Measurements from ENCODE around the gene CCDC54.

CCDC54 gene

GRCh38 chr3:107409365-107409764, 32.1 kb downstream of the CCDC54 start:
- TF ChIP-seq CTCF (IDR thresholded peaks at IDR 0.05; ENCODE audit: control extremely low read depth, extremely low read depth, low read depth, missing control alignments): no peak
- ChIA-PET POLR2A (no interaction called here), CTCF (interaction anchor here (1.1 to 4.3 kb wide), 3 partner anchors 11 to 138 kb away, joined by 3 to 21 read pairs (median 13); no protein-coding TSS in a partner anchor)
- DNase-seq (ENCODE audit: extremely low spot score): no peak

- CTCF ChIA-PET: interaction anchor here (1.1 to 4.3 kb wide), 4 partner anchors 9 to 139 kb away, joined by 3 to 21 read pairs (median 8); no protein-coding TSS in a partner anchor
- TF ChIP-seq CTCF (IDR thresholded peaks at IDR 0.05; ENCODE audit: control extremely low read depth, extremely low read depth, low read depth, missing control alignments): no peak
- no peak for DNase-seq (ENCODE audit: extremely low spot score)
- POLR2A ChIA-PET: no interaction called here
These were observed 33.4 kb downstream of the CCDC54 start for GRCh38 chr3:107410606-107411005.

GRCh38 chr3:107411056-107411455, 33.8 kb downstream of the CCDC54 start:
- POLR2A ChIA-PET: no interaction called here
- no peak for DNase-seq (ENCODE audit: extremely low spot score)
- TF ChIP-seq CTCF (IDR thresholded peaks at IDR 0.05; ENCODE audit: control extremely low read depth, extremely low read depth, low read depth, missing control alignments): no peak
- CTCF ChIA-PET: interaction anchor here (1.4 to 4.3 kb wide), 2 partner anchors 9 to 10 kb away, joined by 3 to 21 read pairs; no protein-coding TSS in a partner anchor

GRCh38 chr3:107411779-107412178, 34.5 kb downstream of the CCDC54 start:
- no peak for TF ChIP-seq CTCF (IDR thresholded peaks at IDR 0.05; ENCODE audit: control extremely low read depth, extremely low read depth, low read depth, missing control alignments)
- CTCF ChIA-PET: interaction anchor here (1.2 to 1.6 kb wide), 2 partner anchors 9 to 175 kb away, joined by 5 to 8 read pairs; no protein-coding TSS in a partner anchor
- no peak for DNase-seq (ENCODE audit: extremely low spot score)
- POLR2A ChIA-PET: no interaction called here

GRCh38 chr3:107412376-107412775, 35.1 kb downstream of the CCDC54 start:
- POLR2A ChIA-PET: no interaction called here
- TF ChIP-seq CTCF (IDR thresholded peaks at IDR 0.05; ENCODE audit: control extremely low read depth, extremely low read depth, low read depth, missing control alignments): no peak
- CTCF ChIA-PET: interaction anchor here (1.0 to 1.6 kb wide), 4 partner anchors 9 to 176 kb away, joined by 3 to 8 read pairs (median 4); no protein-coding TSS in a partner anchor
- no peak for DNase-seq (ENCODE audit: extremely low spot score)

- DNase-seq (ENCODE audit: extremely low spot score): no peak
- TF ChIP-seq CTCF (IDR thresholded peaks at IDR 0.05; ENCODE audit: control extremely low read depth, extremely low read depth, low read depth, missing control alignments): no peak
- CTCF ChIA-PET: interaction anchor here (0.9 to 1.6 kb wide), 4 partner anchors 12 to 177 kb away, joined by 3 to 5 read pairs (median 3); no protein-coding TSS in a partner anchor
- POLR2A ChIA-PET: no interaction called here
These were observed 36.0 kb downstream of the CCDC54 start for GRCh38 chr3:107413264-107413663.

Data from GM10248 (cell line).